Liver (tissue), 3 donors: ENCODE data around the gene VENTX.

ENCODE experiments used
- CTCF ChIP-seq: fragments of 150-350 bp; IDR thresholded peaks from 2 replicates; pipeline ENCODE4 v1.5.1; 2017; ENCODE audit warnings: improper control_type of control experiment, low read depth, low read length; ENCODE audit not compliant: missing input control
- EGR1 ChIP-seq, 2 donors: IDR thresholded peaks; 2 replicates each; pipeline ENCODE4 v1.6.1; 2016 to 2018; ENCODE audit warnings: antibody characterized with exemption in 2 of 2, low read depth in 2 of 2
- FOXA1 ChIP-seq: IDR thresholded peaks from 2 replicates; pipeline ENCODE4 v1.6.1; 2016; ENCODE audit warnings: antibody characterized with exemption
- FOXA2 ChIP-seq: IDR thresholded peaks from 2 replicates; pipeline ENCODE4 v1.6.1; 2016; ENCODE audit warnings: antibody characterized with exemption
- JUND ChIP-seq, 2 donors: IDR thresholded peaks; 2 replicates each; pipeline ENCODE4 v1.6.1; 2016; ENCODE audit warnings: antibody characterized with exemption in 2 of 2
- MAX ChIP-seq: IDR thresholded peaks from 2 replicates; pipeline ENCODE4 v1.6.1; 2016; ENCODE audit warnings: antibody characterized with exemption
- NR2F2 ChIP-seq: IDR thresholded peaks from 2 replicates; pipeline ENCODE4 v1.6.1; 2016; ENCODE audit warnings: antibody characterized with exemption
- REST ChIP-seq: IDR thresholded peaks from 2 replicates; pipeline ENCODE4 v1.6.1; 2016; ENCODE audit warnings: antibody characterized with exemption, mild to moderate bottlenecking
- SP1 ChIP-seq: IDR thresholded peaks from 2 replicates; pipeline ENCODE4 v1.6.1; 2018; ENCODE audit warnings: antibody characterized with exemption, mild to moderate bottlenecking
- TAF1 ChIP-seq: conservative IDR thresholded peaks from 2 replicates; pipeline ENCODE4 v1.6.1; 2016; ENCODE audit warnings: antibody characterized with exemption, mild to moderate bottlenecking
- ZBTB33 ChIP-seq: IDR thresholded peaks from 2 replicates; pipeline ENCODE4 v1.6.1; 2016; ENCODE audit warnings: antibody characterized with exemption
- donor health status: healthy.
- donor health status: healthy.

- TF ChIP-seq CTCF (no peak), REST (no peak), MAX (no peak), NR2F2 (no peak), JUND (IDR thresholded peaks at IDR 0.05) (no peak), TAF1 (no peak), FOXA2 (no peak), SP1 (no peak), FOXA1 (no peak), ZBTB33 (no peak), EGR1 (IDR thresholded peaks at IDR 0.05; ENCODE audit: low read depth in 2 of 2) (no peak)
Observed at GRCh38 chr10:133241501-133242205, 4.0 kb downstream of the VENTX start.
